Activated naive CD4-positive, alpha-beta T cell treated with Interleukin-2 at 50 U/mL for 16 hours (primary cell): ENCODE data around the gene ANO7.
"Not testable (repeated sequence)": the region's sequence is repeated elsewhere in the genome, so short reads cannot be mapped to it uniquely, and the experiment has no call there.

Experiments
- DNase-seq: peaks from one replicate; pipeline ENCODE4 v3.0.0-alpha.2; 2020

Gene ANO7

GRCh38 chr2:241194811-241195210 is 6.3 kb downstream of the ANO7 start:
- DNase-seq = no peak

- DNase-seq = no peak
Observed at GRCh38 chr2:241195506-241196130, 7.1 kb downstream of the ANO7 start.

GRCh38 chr2:241197246-241197645 is 8.8 kb downstream of the ANO7 start:
- DNase-seq = not testable (repeated sequence)

GRCh38 chr2:241197947-241198346 is 9.5 kb downstream of the ANO7 start:
- no peak for DNase-seq

GRCh38 chr2:241198381-241199279 is 10.2 kb downstream of the ANO7 start:
- DNase-seq = no peak

- no peak for DNase-seq
Observed at GRCh38 chr2:241199286-241199685, 10.8 kb downstream of the ANO7 start.

- DNase-seq = no peak
Observed at GRCh38 chr2:241199897-241200821, 11.7 kb downstream of the ANO7 start.

- no peak for DNase-seq
Observed at GRCh38 chr2:241200822-241201395, 12.4 kb downstream of the ANO7 start.

GRCh38 chr2:241201445-241202267 is 13.2 kb downstream of the ANO7 start:
- DNase-seq = no peak

GRCh38 chr2:241202268-241202585 is 13.8 kb downstream of the ANO7 start:
- DNase-seq = no peak

GRCh38 chr2:241202681-241203080 is 14.2 kb downstream of the ANO7 start:
- no peak for DNase-seq

- no peak for DNase-seq
Observed at GRCh38 chr2:241203218-241204009, 14.9 kb downstream of the ANO7 start.

- DNase-seq = no peak
Observed at GRCh38 chr2:241204010-241204384, 15.5 kb downstream of the ANO7 start.

- no peak for DNase-seq
Observed at GRCh38 chr2:241204490-241204889, 16.0 kb downstream of the ANO7 start.

- DNase-seq = no peak
Observed at GRCh38 chr2:241205086-241205485, 16.6 kb downstream of the ANO7 start.

GRCh38 chr2:241207151-241207550 is 18.7 kb downstream of the ANO7 start:
- no peak for DNase-seq

- no peak for DNase-seq
Observed at GRCh38 chr2:241207641-241208040, 19.2 kb downstream of the ANO7 start.

- no peak for DNase-seq
Observed at GRCh38 chr2:241208058-241208457, 19.6 kb downstream of the ANO7 start.

GRCh38 chr2:241209271-241209670 is 20.8 kb downstream of the ANO7 start:
- no peak for DNase-seq

GRCh38 chr2:241211276-241211675 is 22.8 kb downstream of the ANO7 start:
- DNase-seq = no peak

- no peak for DNase-seq
Observed at GRCh38 chr2:241213041-241213440, 24.6 kb downstream of the ANO7 start.
